Hair follicle dermal papilla cell (primary cell): ENCODE results near the gene ZNF396. TPM values are rescaled to one million over a fixed set of nuclear protein-coding genes. Genes with fewer than 3 reads are reported as not detected.

Experiments
- total RNA-seq: library from RNA; depleted of rRNA; stranded (reverse); fragments of >200 nt; gene quantifications from 2 replicates; pipeline ENCODE4 v1.2.3, GENCODE V29; 2012

Gene ZNF396
- 1.1 and 1.2 TPM in 2 replicates for total RNA-seq

GRCh38 chr18:35376742-35377695 lies at the start of gene ZNF396:
ZNF396 (minus strand) TSS chr18:35377337; CDS start chr18:35374292, 3,045 bp downstream.

DNA sequence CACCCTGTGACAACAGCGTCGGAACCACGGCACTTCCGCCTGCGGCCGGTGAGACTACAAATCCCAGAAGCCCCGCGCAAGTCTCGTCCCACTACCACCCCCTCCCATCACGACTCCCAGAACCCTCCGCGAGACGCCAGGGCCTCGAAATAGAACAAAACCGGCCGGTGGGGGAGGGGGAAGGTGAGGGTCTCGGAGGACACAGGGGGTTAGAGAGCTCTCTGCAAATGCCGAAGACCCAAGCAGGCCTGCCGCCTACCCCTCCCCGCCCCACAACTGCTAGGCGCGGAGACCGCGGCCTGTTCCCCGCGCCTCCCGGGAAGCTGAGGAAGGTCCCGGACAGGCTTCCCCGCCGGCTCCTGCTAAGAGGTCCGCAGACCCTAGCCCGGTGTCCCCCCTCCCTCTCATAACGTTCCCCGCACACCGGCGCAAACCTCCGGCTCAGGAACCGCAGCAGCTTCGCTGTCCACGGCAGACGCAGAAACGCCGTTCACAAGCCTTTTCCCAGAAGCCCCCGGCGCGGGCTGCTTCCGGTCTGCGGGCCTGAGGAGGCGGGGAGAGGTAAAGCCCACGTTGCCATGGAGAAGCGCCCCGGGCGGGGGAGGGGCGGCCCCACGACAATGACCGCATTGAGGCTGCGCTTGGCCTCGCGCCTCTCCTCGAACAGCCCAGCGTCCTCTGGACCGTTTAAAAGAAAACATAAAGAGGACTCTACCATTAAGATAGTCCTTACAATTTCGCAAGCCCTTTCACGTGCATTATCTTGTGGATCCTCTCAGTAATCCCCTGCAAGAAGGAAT lies 33.0 kb downstream of the ZNF396 start, which contains the start of gene ZNF24:
Gene ZNF24, minus strand, starts transcription at position 485 of the 800 bp plus-strand sequence. CDS start 3,770 bp downstream, outside the sequence.

Other genes starting within 250 kb of the ZNF396 start
- 13.4 and 16.6 TPM in 2 replicates for gene ZNF397, start 136.3 kb downstream of the ZNF396 start, total RNA-seq
- gene ZSCAN30, start 87.1 kb downstream of the ZNF396 start, total RNA-seq, result 26.1 and 26.9 TPM in 2 replicates
- 28.3 and 35.4 TPM in 2 replicates for gene ZNF24, start 32.9 kb downstream of the ZNF396 start, total RNA-seq
- 3.5 and 4.5 TPM in 2 replicates for gene INO80C, start 120.6 kb upstream of the ZNF396 start, total RNA-seq
- 45.6 and 49.7 TPM in 2 replicates for gene GALNT1, start 204.4 kb upstream of the ZNF396 start, total RNA-seq